Measurements from ENCODE around the gene S100A7. TPM values are rescaled to one million over a fixed set of nuclear protein-coding genes. Genes with fewer than 3 reads are reported as not detected.

Gene S100A7
- total RNA-seq, 1 donor from 2014 or later, result not detected

Other genes with a start within 250 kb of the S100A7 start
- not detected in 2 replicates for gene PRR9, start 243.1 kb downstream of the S100A7 start, total RNA-seq
- gene LORICRIN, start 201.0 kb downstream of the S100A7 start, total RNA-seq, result not detected in 2 replicates
- not detected in 2 replicates for gene PGLYRP3, start 147.7 kb downstream of the S100A7 start, total RNA-seq
- gene PGLYRP4, start 111.8 kb downstream of the S100A7 start, total RNA-seq, result not detected in 2 replicates
- gene S100A9, start 102.8 kb downstream of the S100A7 start, total RNA-seq, result not detected in 2 replicates
- gene S100A12, start 85.0 kb downstream of the S100A7 start, total RNA-seq, result not detected in 2 replicates
- gene S100A8, start 69.6 kb downstream of the S100A7 start, total RNA-seq, result not detected in 2 replicates
- not detected in 2 replicates for gene S100A7A, start 44.1 kb downstream of the S100A7 start, total RNA-seq
- gene S100A6, start 75.3 kb upstream of the S100A7 start, total RNA-seq, result 526 and 530 TPM in 2 replicates
- gene S100A5, start 80.3 kb upstream of the S100A7 start, total RNA-seq, result 4.5 and 5.4 TPM in 2 replicates
- gene S100A4, start 85.2 kb upstream of the S100A7 start, total RNA-seq, result 871 and 885 TPM in 2 replicates
- gene S100A3, start 88.6 kb upstream of the S100A7 start, total RNA-seq, result not detected in 2 replicates
- gene S100A2, start 105.2 kb upstream of the S100A7 start, total RNA-seq, result 0.73 and 0.89 TPM in 2 replicates
- not detected in 2 replicates for gene S100A16, start 152.5 kb upstream of the S100A7 start, total RNA-seq
- not detected in 2 replicates for gene S100A14, start 155.7 kb upstream of the S100A7 start, total RNA-seq
- gene S100A13, start 166.9 kb upstream of the S100A7 start, total RNA-seq, result 3.3 and 4.1 TPM in 2 replicates
- not detected in 2 replicates for gene S100A1, start 167.8 kb upstream of the S100A7 start, total RNA-seq
- gene CHTOP, start 173.4 kb upstream of the S100A7 start, total RNA-seq, result 98.9 and 101 TPM in 2 replicates
- gene SNAPIN, start 198.1 kb upstream of the S100A7 start, total RNA-seq, result 38.2 and 40.8 TPM in 2 replicates
- gene ILF2, start 210.3 kb upstream of the S100A7 start, total RNA-seq, result 225 and 226 TPM in 2 replicates
- not detected in 2 replicates for gene NPR1, start 218.0 kb upstream of the S100A7 start, total RNA-seq